ENCODE measurements around the gene DET1.
"Not testable (repeated sequence)": the region's sequence is repeated elsewhere in the genome, so short reads cannot be mapped to it uniquely, and the experiment has no call there.

DET1 gene

DNA sequence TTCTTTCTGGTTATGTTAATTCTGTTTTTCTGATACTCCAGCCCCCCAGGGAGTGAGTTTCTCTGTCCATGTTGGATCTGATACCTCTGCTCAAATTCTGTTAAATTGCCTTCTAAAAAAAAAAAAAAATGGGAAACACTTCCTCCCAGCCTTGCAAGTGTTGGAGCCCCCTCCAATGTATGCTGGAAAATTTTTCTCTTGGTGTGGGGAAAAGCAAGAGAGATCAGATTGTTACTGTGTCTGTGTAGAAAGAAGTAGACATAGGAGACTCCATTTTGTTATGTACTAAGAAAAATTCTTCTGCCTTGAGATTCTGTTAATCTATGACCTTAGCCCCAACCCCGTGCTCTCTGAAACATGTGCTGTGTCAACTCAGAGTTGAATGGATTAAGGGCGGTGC, 6.1 kb downstream of the DET1 start:
- not testable (repeated sequence) for DNase-seq (ENCODE audit: low read depth in 2 of 2)

DNA sequence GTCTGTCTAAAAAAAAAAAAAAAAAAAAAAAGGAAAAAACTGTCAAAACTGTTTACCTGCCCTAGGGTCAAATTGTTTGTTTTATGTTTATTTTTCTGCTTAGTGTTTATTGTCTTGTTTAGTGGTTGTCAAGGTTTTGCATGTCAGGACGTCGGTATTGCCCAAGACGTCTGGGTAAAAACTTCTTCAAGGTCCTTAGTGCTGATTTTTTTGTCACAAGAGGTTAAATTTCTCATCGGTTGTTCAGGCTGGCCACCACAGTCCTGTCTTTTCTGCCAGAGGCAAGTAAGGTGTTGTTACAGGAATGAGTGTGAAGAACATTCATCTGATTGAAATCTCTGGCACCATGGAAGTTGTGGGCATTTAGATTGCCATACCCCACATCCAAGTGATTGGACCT, 7.0 kb downstream of the DET1 start:
- no peak for DNase-seq (ENCODE audit: low read depth in 2 of 2)

GRCh38 chr15:88538972-88539371, 7.5 kb downstream of the DET1 start:
- no peak for DNase-seq (ENCODE audit: low read depth in 2 of 2)

DNA sequence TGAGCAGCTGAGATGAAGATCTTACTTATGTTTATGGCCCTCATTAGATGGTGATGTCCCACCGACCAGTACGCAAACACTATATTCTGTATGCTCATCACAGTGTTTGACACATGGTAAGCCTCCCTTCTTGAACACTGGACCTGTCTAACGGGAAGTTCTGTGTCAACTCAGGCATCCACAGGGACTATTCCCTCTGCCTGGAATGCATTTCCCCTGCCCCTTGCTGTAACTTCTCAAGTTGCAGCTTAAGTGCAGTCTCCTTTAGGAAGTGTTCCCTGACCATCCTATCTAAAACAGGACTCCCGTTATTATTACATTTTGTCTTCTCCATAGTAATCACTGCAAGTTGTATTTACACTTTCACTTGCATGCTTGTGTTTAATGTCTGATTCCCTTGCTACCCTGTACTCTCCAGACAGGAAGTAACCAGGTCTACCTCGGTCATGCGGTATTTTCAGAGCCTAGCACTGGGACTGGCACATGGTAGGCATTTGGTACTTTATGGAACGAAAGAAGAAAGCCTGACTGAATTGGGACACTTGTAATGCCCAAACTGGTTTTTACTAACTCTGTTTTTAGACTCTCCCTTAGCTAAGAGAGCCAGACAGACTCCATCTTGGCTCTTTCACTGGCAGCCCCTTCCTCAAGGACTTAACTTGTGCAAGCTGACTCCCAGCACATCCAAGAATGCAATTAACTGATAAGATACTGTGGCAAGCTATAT, 8.7 kb downstream of the DET1 start:
- DNase-seq (ENCODE audit: low read depth in 2 of 2): no peak

GRCh38 chr15:88535607-88536313, 10.7 kb downstream of the DET1 start:
- DNase-seq (ENCODE audit: low read depth in 2 of 2): no peak

GRCh38 chr15:88535100-88535499, 11.4 kb downstream of the DET1 start:
- no peak for DNase-seq (ENCODE audit: low read depth in 2 of 2)

DNA sequence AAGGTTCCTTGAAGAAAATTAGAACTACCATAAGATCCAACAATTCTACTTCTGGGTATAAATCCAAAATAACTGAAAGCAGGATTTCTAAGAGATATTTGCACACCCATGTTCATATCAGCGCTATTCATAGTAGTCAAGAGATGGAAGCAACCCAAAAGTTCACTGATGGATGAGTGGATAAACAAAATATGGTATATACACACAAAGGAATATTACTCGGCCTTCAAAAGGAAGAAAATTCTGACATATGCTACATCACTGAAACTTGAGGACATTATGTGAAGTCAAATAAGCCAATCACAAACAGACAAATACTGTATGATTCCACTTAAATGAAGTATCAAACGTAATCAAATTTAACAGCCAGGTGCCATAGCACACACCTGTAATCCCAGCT, 13.1 kb downstream of the DET1 start:
- DNase-seq (ENCODE audit: low read depth in 2 of 2): no peak

DNA sequence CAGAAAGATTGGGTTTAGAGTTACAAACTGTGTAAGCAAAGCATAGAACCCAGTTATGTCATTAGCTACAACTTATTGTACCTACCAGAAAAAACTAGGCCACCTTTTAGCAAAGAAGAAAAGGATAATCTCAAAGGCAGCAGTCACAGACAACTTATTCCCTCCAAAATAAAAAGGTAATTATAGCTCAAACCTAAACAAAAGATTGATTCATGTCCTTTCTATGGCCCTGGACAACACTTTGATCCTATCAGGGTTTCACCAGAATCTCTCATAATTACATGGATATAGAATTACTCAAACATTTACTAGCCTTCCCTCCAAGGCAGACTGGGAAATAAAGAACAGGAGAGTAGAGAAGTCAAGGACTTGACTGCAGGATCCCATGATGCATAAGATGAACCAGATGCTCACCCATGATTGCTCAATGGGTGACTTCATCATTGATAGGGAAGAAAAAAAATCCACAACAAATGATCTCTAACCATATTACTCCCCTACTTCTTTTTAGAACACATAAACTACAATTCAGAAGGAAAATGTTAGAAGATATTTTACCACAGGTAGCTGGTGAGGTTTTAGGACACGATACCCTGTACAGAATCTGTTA, 17.4 kb downstream of the DET1 start:
- DNase-seq (ENCODE audit: low read depth in 2 of 2): no peak

DNA sequence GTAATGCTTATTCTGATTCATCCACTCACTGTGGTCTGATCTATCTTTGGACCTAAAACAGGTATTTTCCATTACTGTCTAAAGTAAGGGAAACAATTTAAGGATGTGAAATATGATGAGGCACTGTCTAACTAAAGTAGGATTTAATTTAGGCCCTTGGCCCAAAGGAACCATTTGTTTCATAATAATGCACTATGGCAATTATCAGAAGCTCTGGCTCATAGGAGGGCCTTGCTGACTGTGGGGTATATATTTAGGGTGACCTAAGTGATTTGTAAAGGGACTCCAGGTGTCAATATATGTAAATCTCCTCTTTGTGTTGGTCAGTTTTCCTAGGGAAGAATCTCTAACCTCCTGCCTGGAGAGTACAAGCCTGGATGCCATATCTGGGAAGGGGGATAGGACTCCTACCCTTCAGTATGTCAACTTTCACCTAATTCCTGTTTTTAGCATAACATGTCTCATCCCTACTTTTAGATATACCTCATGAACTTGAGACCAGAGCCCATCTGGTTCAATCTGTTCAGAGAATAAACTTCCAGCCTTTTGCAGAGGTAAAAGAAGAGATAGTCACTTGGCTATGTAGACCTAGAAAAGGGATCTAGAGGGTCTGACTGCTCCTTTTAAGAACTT, 20.1 kb downstream of the DET1 start:
- no peak for DNase-seq (ENCODE audit: low read depth in 2 of 2)

- no peak for DNase-seq (ENCODE audit: low read depth in 2 of 2)
Measured at GRCh38 chr15:88525418-88525817, 21.1 kb downstream of the DET1 start.

- DNase-seq (ENCODE audit: low read depth in 2 of 2): not testable (repeated sequence)
Measured at GRCh38 chr15:88524094-88524493, 22.4 kb downstream of the DET1 start.

GRCh38 chr15:88518903-88519302, 27.6 kb downstream of the DET1 start:
- DNase-seq (ENCODE audit: low read depth in 2 of 2): no peak

DNA sequence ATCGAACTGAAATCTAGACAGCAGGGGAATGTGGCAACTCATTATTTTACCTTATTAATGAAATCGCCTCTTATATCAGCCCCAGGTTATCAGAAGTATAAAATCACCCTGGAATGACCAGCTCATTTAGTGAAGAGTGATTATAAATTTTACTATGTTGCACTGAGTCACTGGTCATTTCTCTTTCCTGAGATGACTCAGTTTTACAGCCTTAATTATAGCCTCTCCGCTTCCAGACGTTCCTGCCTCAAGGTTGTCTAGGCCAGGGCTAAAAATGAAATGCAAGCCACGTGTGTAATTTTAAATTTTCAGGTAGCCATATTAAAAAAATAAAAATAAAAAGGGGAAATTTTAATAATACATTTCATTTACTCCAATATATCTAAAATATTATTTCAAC, 33.3 kb downstream of the DET1 start:
- no peak for DNase-seq (ENCODE audit: low read depth in 2 of 2)

DNA sequence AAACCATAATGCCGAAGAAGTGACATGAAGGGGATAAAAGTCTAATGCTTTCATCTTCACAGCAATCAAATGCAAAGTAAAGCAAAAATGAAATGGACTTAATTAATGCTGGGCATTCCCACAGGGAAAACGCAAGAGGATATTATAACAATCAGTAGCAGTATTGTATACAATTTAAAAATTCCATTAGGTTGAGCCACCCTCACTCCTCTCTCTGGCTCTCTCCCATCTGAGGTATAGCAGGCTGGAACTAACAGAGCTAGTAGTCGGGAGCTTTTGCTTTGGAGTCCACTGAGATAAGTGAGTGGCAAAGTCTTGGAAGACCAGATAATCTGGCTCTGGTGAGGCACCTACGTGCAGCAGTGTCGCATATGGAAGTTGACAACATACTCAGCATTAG, 33.9 kb downstream of the DET1 start:
- no peak for DNase-seq (ENCODE audit: low read depth in 2 of 2)

DNA sequence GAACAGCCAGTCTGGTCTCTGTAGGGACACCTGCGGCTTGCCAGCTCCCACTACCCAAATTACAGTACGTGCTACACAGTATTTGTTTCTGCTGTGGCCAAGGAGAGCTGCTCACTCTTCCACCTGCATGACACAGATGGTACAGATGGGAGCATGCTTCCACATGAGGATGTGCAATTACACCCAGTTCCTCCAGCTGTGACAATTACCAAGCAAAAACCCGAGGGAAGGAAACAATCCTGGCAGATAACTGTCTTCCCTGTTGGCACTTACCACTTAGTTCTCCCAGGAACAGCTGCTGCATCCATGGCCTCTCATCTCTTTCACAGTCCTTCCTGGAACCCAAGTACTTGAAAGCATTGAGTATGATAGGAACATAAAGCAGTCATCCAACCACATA, 34.4 kb downstream of the DET1 start:
- no peak for DNase-seq (ENCODE audit: low read depth in 2 of 2)

DNA sequence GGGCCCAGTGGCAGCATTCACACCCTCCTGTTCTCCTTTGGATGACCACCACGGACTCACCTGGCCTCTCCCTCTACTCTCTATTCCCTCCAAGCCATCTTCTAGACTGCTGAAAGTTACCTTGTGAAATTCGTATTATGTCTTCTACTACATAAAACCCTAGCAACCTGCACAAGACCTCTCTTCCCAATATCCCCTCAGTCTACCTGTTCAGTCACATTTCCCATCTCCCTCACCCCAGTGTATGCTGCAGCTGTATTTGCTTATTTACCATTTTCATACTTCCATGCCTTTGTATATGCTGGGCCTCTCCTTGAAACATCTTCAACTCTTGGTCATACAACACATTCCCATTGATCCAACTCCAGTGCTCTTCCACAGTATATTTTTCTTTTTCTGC, 35.3 kb downstream of the DET1 start:
- no peak for DNase-seq (ENCODE audit: low read depth in 2 of 2)

GRCh38 chr15:88509964-88510363, 36.5 kb downstream of the DET1 start:
- DNase-seq (ENCODE audit: low read depth in 2 of 2): no peak

GRCh38 chr15:88509321-88509720, 37.2 kb downstream of the DET1 start:
- no peak for DNase-seq (ENCODE audit: low read depth in 2 of 2)

DNA sequence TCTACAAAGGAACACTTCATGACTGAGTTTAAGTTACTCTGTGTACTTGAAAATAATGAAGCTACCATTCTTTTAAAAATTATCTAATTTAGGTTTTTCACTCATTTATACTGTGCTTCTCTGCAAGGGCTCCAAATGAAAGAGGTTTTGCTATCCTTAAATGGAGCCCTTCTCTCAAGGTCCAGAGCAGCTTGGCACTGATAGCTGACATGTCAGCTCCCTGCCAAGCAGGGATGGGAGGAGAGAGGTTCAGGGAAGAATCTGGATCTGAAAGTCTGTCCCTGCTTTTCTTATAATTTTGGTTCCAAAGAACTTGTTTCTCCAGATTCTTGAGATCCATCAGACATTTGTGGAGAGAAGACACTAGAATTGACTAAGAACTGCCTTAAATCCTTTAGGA, 39.9 kb downstream of the DET1 start:
- DNase-seq (ENCODE audit: low read depth in 2 of 2): no peak

GRCh38 chr15:88505721-88506120, 40.8 kb downstream of the DET1 start:
- DNase-seq (ENCODE audit: low read depth in 2 of 2): no peak

GRCh38 chr15:88504445-88504844, 42.0 kb downstream of the DET1 start:
- DNase-seq (ENCODE audit: low read depth in 2 of 2): no peak

GRCh38 chr15:88498996-88499395, 47.5 kb downstream of the DET1 start:
- no peak for DNase-seq (ENCODE audit: low read depth in 2 of 2)

Data from stimulated activated CD4-positive, alpha-beta T cell treated with anti-CD3 and anti-CD28 coated beads, Interleukin-1b, Interleukin-23, amount 100 ng/mL, for 1 hour (primary cell).